Skin epidermis (tissue), 12 donors: ENCODE data around the gene ARNT2.

Experiments
- H3K27ac ChIP-seq, 21 experiments: fragments of 200-600 bp; sonication (generic) in 11 of 21; one replicate each; pipeline ENCODE4 v1.5.0; 2020; ENCODE audit warnings: mild to moderate bottlenecking in 3 of 21, inconsistent platforms in 2 of 21, moderate library complexity in 2 of 21
- H3K4me3 ChIP-seq, 7 experiments: fragments of 200-600 bp; sonication (generic) in 2 of 7; one replicate each; pipeline ENCODE4 v1.5.0; 2020; ENCODE audit warnings: inconsistent platforms in 2 of 7, mild to moderate bottlenecking in 2 of 7, moderate library complexity in 1 of 7

The ARNT2 gene

DNA sequence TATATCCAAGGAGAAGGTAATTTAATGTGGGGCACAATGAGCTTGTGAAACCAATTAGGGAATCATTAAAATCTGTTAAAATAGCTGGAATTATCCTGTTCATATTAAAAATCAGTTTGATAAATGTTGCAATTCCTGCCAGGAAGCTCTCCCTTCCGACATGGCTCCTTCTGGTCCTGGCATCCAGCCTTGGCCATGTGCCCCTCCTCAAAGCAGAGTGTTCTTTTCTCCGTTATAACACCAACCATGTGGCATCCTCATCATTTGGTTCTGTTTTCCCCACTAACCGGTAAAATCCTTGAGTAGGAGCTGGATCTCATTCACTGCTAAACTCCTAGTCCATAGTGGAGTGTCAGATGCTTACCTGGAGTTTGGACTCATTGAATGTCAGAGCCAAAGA, 127.2 kb downstream of the ARNT2 start:
- H3K27ac ChIP-seq, result no peak overlapping the region

DNA sequence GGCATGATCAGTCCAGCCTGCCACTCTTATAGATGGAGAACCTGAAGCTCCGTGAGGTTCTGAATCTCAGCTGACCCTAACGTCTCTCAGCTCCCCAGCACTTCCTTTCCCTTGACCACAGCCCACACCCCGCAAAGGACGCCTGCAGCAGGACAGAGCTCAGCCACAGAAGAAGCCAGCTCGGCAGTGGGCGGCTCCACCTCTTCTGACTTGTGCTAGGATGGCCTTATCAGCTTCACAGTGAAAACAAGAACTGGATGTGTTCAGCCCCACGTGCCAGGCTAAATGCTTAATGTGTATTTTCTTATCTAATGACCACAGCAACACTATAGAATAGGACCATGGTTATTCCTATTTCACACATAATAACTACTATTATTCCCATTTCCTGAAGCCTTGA, 127.6 kb downstream of the ARNT2 start:
- Histone ChIP-seq H3K27ac (no peak overlapping the region), H3K4me3 (no peak overlapping the region)

More for the DNA sequence above, 127.2 kb downstream of the ARNT2 start:
- no peak overlapping the region for H3K4me3 ChIP-seq

DNA sequence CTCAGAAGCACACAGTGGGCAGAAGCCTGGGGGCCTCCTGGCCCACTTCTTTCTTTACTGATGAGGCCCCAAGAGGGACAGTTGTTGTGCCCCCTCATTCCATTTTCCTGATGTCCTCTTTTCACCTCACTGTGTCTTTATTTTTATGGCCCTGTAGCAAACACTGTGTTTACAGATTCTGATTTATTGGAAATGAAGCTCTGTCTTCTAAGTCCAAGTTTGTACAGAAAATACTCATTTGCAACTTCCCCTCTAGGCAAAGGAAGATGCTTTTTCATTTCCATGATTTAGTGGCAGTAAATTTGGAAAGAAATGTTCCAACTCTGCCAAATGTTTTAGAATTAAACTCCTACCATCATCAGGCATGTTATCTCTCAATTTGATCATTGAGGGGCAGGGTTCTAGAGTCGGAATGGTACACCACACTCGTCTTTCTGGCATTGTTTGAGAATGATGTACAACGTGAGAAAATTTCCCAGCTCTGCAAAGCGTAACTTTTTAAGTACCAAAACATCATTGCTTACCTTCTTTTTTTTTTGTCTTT, 129.7 kb downstream of the ARNT2 start:
- Histone ChIP-seq H3K27ac (no peak overlapping the region), H3K4me3 (no peak overlapping the region)

DNA sequence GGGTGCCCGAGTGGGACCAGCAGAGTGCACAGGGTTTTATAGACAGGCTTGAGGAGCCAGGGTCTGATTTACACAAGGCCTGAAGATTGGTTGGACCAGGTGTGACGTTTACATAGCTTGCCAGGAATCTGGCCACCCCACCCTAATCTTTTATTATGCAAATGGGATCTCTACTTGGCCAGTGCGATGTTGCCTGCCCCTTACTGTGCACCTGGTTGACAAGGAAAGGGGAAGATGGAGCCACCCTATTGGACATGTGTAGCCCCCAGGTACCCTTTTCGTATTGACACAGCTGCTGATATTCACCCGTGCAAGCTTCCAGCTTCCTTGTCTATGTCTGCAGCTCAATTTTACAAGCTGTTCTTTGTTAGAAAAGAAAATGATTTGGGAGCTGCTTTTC, 132.0 kb downstream of the ARNT2 start:
- H3K4me3 ChIP-seq, result no peak overlapping the region
- no peak overlapping the region for H3K27ac ChIP-seq

DNA sequence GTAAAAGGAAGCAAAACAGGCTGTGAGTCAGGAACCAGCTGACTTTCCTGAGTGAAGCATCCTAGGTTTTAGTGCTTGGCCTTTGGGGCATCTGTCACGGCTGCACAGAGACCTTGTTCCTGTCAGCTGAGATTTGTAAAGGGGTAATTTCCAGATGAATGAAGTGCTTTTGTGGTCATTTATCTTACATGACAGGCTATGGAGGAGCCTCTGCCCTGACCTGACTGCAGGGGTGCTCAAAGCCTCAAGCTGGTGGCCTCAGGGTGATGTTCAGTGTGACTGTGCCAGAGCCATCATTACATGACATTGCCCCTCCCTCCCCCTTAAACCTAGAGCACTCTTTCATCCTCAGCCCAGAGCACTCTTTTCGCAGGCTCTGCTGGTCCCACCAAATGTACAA, 132.5 kb downstream of the ARNT2 start:
- H3K27ac ChIP-seq, result no peak overlapping the region

DNA sequence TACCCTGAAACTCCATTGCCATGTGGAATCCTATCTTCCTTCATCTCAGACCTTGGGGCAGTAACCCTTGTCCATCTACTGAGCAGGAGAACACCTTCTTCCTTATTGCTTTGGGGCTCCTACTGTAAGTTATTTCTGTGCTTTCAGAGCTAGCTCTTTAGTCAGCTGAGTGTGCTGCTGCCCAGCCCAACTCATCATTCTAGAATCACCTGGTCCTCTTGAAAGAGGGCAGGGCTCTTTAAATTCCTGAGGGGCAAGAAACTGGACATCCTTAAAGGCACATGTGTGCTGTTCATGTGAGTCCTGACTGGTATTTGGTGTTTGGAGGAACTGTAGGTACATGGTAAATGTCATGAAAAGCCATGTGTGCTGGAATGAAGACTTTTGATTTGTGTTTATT, 140.9 kb downstream of the ARNT2 start:
- Histone ChIP-seq H3K4me3 (no peak overlapping the region), H3K27ac (no peak overlapping the region)

More for the DNA sequence above, 132.5 kb downstream of the ARNT2 start:
- H3K4me3 ChIP-seq, result no peak overlapping the region

DNA sequence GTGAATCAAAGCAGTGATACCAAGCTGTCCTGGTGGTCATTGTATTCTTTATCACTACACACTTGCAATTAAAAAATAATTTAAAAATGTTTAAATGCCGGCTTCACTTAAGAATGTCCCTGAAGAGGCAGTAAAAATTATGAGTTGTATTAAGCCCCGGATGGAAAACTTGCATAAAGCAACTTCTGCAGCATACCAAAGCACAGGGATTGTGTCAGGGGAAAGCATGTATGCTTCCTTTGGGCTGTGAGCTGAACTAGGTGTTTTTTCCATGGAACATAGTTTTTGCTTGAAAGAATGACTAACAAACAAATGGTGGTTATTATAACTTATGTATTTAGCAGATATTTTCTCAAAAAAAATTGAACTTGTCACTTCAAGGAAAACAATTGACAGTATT, 143.1 kb downstream of the ARNT2 start:
- Histone ChIP-seq H3K27ac (no peak overlapping the region), H3K4me3 (no peak overlapping the region)

DNA sequence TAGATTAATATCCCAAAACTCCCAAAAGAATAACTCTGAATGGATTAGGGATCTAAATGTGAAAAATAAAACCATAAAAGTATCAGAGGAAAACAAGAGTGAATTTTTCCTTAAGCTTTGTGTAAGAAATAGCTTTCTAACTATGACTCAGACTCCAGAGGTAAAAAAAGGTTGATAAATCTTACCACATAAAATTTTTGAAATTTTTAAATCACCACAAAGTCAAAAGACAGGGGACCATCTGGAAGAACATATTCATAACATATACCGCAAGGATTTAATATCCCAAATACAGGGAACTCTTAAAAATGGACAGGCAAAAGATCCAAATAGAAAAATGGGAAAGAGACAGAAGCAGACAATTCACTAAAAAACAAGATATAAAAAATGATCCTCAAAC, 145.0 kb downstream of the ARNT2 start:
- Histone ChIP-seq H3K27ac (peak overlapping the region in 1 of 21 experiments; percentile 31), H3K4me3 (no peak overlapping the region)

DNA sequence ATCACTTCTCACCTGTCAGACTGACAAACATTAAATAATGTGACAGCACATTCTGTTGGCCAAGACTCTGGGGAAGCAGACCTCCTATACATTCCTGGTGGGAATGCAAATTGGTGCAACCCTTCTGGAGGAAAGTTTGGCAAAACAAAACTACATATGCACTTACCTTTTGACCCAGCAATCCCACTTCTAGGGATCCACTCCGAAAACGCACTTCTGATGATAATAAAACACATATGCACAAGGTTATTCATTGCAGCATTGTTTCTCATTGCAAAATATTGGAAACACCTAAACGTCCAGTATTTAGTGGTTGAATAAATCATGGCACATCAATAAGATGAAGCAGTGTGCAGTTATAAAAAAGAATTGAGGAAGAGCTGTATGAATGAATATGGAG, 145.5 kb downstream of the ARNT2 start:
- Histone ChIP-seq H3K27ac (peak overlapping the region in 3 of 21 experiments; percentile 31 to 40 (median 33)), H3K4me3 (no peak overlapping the region)

DNA sequence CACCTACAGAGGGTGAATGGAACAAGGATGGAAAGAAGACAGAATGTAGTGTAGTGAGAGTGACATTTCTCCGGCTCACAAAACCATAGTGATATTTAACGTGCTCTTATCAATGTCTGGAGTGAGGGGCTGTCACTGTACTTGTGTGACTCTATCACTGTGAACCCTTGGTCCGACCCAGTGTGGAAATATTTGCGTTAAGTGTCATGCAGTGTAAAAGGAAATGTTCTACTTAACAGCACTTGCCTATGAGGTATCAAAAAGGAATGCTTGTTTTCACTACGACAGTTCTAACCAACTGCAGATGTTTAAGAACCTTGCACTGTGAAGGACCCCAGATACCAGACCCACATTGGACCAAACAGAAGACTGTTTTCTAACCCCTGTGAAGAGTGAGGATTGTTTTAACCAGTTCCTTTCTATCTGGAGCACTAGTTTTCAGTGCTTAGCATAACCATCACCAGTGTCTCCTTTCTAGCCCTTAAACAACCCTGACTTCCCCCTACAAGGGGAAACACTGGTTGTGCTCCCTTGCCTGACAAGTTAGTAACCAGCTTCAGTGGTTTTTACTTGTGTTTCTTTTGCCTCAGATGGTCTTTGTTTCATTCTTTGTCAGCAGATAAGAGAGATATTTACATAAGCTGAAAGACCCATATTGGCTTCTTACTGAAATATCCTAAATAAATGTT, 146.2 kb downstream of the ARNT2 start:
- Histone ChIP-seq H3K27ac (peak overlapping the region in 2 of 21 experiments; percentile 31 to 60), H3K4me3 (no peak overlapping the region)

DNA sequence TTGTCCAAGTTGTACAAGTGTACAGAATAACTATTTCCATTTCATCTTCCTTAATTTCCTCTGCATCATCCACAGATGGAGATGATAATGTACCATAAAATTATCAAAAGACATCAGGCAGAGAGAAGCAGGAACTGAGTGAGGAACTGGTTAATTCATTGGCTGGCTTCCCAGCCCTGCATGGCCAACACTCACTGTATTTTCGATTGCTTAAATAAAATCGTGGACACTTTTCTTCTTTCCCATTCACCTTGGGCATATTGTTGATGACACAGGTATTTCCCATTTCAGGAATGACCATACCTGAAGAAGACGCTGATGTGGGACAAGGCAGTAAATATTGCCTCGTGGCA, 146.7 kb downstream of the ARNT2 start:
- Histone ChIP-seq H3K4me3 (no peak overlapping the region), H3K27ac (peak overlapping the region in 2 of 21 experiments; percentile 31 to 60)

DNA sequence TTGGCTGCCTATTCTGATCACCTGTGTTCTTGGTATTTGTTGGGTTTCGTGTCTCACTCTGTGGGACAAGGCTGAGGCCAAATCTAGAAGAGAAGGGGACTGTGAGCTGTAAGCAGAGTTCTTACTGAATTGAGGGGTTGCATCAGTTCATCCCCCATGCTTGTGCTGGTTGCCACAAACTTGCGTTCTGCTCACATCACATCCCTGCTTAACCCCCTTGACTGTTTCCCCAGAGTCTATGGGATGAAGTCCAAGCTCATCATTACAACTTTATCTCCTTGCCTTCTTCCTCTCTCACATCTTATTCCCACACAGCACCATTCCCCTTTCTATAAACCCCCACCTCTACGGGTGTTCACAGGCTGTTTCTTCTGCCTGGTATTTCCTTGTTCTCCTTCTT, 147.2 kb downstream of the ARNT2 start:
- Histone ChIP-seq H3K4me3 (no peak overlapping the region), H3K27ac (no peak overlapping the region)

DNA sequence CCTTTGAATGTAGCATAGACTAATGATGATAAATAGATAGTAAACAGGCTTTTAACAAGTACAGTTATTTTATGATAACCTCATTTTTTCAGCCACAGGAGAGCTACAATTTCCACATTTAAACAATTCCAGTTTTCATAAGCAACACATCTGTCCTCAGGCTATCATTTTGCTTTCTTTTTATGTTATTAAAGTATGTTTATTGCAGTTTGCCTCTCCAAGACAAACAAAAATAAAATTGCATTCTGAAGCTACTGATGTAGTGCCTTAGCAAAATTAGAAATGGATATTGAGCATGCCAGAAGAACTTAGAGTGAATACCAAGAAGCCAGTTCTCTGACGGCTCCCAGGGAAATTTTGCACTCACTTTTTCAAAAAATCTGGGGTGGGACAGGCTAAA, 150.4 kb downstream of the ARNT2 start:
- Histone ChIP-seq H3K27ac (no peak overlapping the region), H3K4me3 (no peak overlapping the region)

DNA sequence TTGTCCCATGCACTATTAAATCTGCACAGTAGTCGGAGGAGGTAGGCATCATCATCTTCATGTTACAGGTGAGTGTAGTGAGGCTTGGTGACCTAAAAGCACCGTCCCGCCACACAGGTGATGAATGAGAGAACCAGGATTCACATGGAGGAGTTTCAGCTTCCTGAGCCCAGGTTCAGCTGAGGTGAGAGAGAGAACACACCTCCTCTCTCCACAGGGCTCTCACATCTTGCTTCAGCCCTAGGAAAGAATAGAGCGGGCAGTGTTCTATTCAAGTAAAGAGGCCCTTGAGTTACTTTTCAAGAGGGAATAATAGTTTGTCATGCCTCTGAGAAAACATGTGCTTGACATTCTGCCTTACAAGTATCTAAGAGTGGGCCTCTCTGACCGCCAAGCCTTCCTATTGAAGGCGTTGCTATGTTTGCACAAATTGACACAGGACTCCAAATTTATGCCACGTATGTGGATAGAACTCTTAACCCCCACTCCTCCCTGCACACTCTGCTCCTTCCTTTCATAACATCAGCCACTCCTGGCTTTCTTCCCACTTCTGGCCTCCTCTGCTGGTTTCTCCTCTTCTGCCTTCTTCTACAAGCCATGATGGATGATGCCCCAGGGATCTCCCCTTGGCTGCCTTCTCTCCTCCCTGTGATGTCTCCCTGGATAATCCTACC, 152.6 kb downstream of the ARNT2 start:
- H3K27ac ChIP-seq, result no peak overlapping the region
- H3K4me3 ChIP-seq, result no peak overlapping the region

DNA sequence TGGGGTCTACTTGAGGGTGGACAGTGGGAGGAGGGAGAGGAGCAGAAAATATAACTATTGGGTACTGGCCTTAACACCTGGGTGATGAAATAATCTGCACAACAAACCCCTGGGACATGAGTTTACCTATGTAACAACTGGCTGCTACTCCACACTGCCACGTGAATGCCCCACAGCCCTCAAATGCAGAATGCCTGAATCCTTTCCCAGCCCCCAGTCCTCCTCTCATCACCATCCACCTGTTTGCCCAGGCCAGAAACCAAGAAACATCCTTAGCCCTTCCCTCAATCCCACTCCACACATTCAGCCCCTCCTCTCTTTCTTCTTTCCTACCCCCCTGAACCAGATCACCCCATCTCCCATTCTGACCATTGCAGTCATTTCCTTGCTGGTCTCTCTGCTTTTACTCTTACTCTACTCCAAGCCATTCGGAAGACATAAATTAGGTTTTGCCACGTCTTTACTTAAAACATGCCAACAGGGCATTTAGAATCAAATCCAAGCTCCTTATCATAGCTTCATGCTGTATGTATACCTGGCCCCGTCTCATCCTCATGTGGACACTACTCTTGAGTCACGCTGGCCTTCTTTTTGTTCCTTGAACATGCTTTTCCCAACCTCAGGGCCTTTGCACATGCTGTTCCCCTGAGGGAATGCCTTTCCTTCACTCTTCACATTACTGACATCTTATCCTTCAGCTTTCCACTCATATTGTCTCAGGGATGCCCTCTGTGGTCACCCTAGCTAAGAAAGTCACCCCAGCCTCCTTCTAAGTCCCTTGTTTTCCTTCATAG, 153.5 kb downstream of the ARNT2 start:
- Histone ChIP-seq H3K27ac (no peak overlapping the region), H3K4me3 (no peak overlapping the region)

DNA sequence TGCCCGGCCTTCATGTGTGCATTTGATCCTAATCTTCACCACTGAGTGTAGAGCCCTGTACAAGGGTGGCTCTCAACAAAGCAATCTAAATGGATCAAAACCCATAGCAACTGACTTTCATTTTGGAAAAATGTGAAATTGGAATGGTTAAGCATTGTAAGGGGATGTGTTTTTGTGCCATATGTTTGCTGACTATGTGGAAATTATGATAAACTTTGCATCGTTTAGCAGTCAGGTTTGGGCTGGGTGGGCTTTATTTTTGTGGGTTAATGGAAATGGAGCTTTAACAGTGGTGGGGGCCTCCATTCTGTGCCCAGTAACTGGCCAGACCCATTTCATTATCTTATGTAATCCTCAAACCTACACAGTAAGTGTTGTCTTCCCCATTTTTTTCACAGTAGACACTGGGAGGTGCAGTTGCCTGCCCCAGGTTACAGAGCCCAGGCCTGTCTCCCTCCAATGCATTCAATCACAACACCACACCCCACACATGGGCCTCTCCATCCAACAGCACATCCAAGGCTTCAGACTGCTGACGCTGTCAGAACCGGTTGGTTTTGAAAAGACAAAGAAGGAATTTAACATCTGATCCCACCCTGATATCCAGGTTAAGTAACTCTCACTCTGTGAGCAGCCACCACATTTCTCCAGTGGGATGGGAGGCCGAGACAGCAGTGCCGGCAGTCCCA, 154.6 kb downstream of the ARNT2 start:
- H3K27ac ChIP-seq, result no peak overlapping the region

DNA sequence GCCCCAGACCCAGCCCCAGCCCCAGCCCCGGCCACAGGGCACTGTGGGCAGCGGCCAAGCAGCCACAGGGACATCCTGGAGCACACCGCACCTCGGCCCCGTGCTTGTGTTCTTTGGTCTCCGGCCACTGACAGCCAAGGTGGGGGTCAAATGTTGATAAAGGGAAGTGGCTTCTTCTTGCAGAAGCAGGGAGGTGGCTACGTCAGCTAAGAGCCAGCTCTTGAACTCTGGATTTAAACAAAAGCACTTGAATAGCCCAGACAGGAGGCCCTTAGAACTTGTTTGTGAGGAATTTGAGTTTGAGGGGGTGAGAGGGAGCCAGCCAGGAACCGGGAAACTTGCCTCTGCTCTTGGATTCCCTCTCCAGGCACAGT, 155.1 kb downstream of the ARNT2 start:
- Histone ChIP-seq H3K4me3 (no peak overlapping the region), H3K27ac (no peak overlapping the region)

More for the DNA sequence above, 154.6 kb downstream of the ARNT2 start:
- no peak overlapping the region for H3K4me3 ChIP-seq

DNA sequence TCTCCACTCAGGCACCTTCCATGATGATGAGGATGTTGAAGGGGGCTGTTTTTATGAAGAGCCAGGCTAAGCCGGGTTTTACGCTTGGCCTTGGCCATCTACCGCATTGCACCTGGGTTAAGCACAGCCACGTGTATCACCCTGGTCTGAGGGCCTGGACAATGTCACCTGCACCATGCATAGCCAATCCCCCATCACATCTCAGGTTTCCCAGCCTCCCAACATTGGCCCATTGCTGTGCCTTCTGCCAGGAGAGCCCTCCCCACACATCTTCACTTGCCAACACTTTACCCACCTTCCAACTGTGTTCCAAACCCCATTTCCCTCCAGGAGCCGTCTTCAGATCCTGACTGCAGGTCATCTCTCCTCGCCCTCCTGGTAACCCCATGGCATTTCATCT, 155.6 kb downstream of the ARNT2 start:
- Histone ChIP-seq H3K4me3 (no peak overlapping the region), H3K27ac (no peak overlapping the region)

DNA sequence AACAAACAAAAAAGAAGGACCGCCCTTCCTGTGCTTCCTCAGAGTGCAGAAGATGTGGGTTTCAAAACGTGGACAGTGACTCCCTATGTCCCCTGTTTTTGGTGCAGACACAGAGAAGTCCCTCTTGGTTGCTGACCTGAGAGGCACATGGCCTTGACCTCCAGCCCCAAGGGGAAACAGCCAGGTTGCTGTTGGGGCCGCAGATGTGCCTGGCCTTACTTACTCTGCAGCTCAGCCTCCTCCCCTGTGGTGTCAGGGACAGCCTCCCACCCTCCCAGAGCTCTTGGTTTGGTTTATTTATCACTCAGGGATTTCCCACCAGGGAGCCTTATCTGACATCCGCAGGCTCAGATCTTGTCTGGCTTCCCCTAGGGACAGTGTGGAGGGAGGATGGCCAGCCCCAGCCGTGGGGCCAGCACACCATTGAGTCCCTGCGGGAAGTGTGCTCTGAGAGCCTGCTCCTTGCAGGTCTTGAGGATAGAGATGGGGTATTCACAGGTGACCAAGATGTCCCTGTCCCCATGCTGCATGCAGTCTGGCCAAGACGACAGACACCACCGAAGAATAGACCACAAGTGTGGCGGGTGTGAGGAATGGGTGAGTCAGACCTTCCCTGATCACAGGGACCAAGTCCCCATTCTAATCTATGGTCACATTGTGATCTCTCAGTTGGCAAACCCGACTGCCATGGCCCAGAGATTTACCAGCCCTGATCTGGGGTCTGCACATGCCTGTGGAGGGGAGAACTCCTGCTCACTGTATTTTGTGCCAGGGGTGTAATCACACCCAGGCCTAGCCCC, 156.6 kb downstream of the ARNT2 start:
- Histone ChIP-seq H3K27ac (no peak overlapping the region), H3K4me3 (no peak overlapping the region)
